Astrocyte (in vitro differentiated cells and primary cell): ENCODE results near the gene CNTNAP2. TPM values are rescaled to one million over a fixed set of nuclear protein-coding genes. Genes with fewer than 3 reads are reported as not detected.

Experiments
- DNase-seq: peaks from one replicate; pipeline ENCODE4 v3.0.0-alpha.2; 2010; ENCODE audit warnings: low read depth
- FAIRE-seq: peaks from 2 replicates; lab custom pipeline; 2011; peaks lifted over from hg19 to GRCh38; lab: Jason Lieb, UNC
- H2AFZ ChIP-seq: 2 replicates; pipeline ENCODE4 v1.6.0; 2012; ENCODE audit warnings: low read depth, low read length, inconsistent platforms
- H3K27ac ChIP-seq: 2 replicates; pipeline ENCODE4 v1.5.1; 2011; ENCODE audit warnings: low read depth, low read length, inconsistent platforms
- H3K27me3 ChIP-seq: 2 replicates; pipeline ENCODE4 v1.6.0; 2011; ENCODE audit warnings: low read length, inconsistent platforms; ENCODE audit not compliant: insufficient read depth
- H3K36me3 ChIP-seq: 2 replicates; pipeline ENCODE4 v1.5.1; 2011; ENCODE audit warnings: low read length, inconsistent platforms; ENCODE audit not compliant: insufficient read depth
- H3K4me1 ChIP-seq: 2 replicates; pipeline ENCODE4 v1.5.1; 2011; ENCODE audit warnings: low read length, inconsistent platforms; ENCODE audit not compliant: insufficient read depth
- H3K4me2 ChIP-seq: 2 replicates; pipeline ENCODE4 v1.6.0; 2012; ENCODE audit warnings: low read length, inconsistent platforms
- H3K4me3 ChIP-seq: 2 replicates; pipeline ENCODE4 v1.5.1; 2011; ENCODE audit warnings: low read depth, mild to moderate bottlenecking, low read length, inconsistent platforms; ENCODE audit not compliant: insufficient read depth
- H3K79me2 ChIP-seq: 2 replicates; pipeline ENCODE4 v1.6.0; 2012; ENCODE audit warnings: mild to moderate bottlenecking, low read length, inconsistent platforms; ENCODE audit not compliant: insufficient read depth
- H3K9ac ChIP-seq: 2 replicates; pipeline ENCODE4 v1.6.0; 2012; ENCODE audit warnings: mild to moderate bottlenecking, low read length, inconsistent platforms
- H3K9me3 ChIP-seq: 2 replicates; pipeline ENCODE4 v1.5.1; 2012; ENCODE audit warnings: low read depth, mild to moderate bottlenecking, low read length, inconsistent platforms; ENCODE audit not compliant: insufficient read depth
- H4K20me1 ChIP-seq: 2 replicates; pipeline ENCODE4 v1.6.0; 2012; ENCODE audit warnings: low read length, inconsistent platforms; ENCODE audit not compliant: insufficient read depth
- H3K27ac Mint-ChIP-seq: one replicate; pipeline ENCODE4 v1.8.0; 2021; ENCODE audit warnings: mild to moderate bottlenecking, mixed read lengths; ENCODE audit not compliant: unreplicated experiment
- H3K27me3 Mint-ChIP-seq: one replicate; pipeline ENCODE4 v1.8.0; 2021; ENCODE audit warnings: low read depth, mixed read lengths; ENCODE audit not compliant: unreplicated experiment
- H3K36me3 Mint-ChIP-seq: one replicate; pipeline ENCODE4 v1.8.0; 2021; ENCODE audit warnings: low read depth, mixed read lengths; ENCODE audit not compliant: unreplicated experiment
- H3K4me1 Mint-ChIP-seq: one replicate; pipeline ENCODE4 v1.8.0; 2021; ENCODE audit warnings: low read depth, mixed read lengths; ENCODE audit not compliant: unreplicated experiment
- H3K4me3 Mint-ChIP-seq: one replicate; pipeline ENCODE4 v1.8.0; 2021; ENCODE audit warnings: mild to moderate bottlenecking, moderate library complexity, mixed read lengths; ENCODE audit not compliant: unreplicated experiment
- H3K9me3 Mint-ChIP-seq: one replicate; pipeline ENCODE4 v1.8.0; 2021; ENCODE audit warnings: mild to moderate bottlenecking, mixed read lengths; ENCODE audit not compliant: unreplicated experiment
- EZH2 ChIP-seq: IDR thresholded peaks from 2 replicates; pipeline ENCODE4 v1.6.1; 2012; ENCODE audit warnings: mild to moderate bottlenecking, low read length, inconsistent platforms; ENCODE audit not compliant: insufficient read depth
- total RNA-seq: library from RNA; stranded (reverse); gene quantifications from 2 replicates; pipeline ENCODE4 v1.2.1, GENCODE V29; 2021
- TF ChIP-seq, protein P1 (sequence below): IDR thresholded peaks from 2 replicates; pipeline ENCODE4 v1.5.1; 2011; ENCODE audit warnings: low read depth, mild to moderate bottlenecking, inconsistent platforms, low read length, moderate library complexity; ENCODE audit not compliant: insufficient read depth

Gene CNTNAP2
- total RNA-seq, 1 donor from 2014 or later, result 20.0 TPM

DNA sequence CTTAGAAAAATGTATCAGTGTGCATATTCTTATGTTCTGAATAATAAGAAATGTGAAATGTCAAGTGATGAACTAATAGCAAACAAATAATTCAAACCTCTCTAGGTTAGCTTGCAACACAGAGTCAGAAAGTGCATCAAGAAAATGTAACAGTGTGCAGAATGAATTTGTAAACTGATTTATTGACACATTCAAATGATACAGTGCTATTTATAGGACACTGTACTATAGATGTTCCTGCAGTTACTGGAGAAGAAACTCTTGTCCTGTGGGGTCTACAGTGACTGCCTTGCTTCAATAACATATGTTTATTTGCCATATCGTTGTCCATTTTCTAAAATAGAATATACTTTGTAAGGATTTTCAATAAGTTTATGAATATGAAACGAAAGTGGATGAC lies 639.0 kb downstream of the CNTNAP2 start:
- Histone ChIP-seq H3K4me1 (no peaks in the 10 kb centered on the region), H3K36me3 (no peaks in the 10 kb centered on the region), H3K27me3 (no peaks in the 10 kb centered on the region), H3K9ac (no peak overlapping the region), H3K9me3 (no peaks in the 10 kb centered on the region), H3K79me2 (no peaks in the 10 kb centered on the region), H4K20me1 (no peaks in the 10 kb centered on the region), H3K4me2 (no peak overlapping the region), H2AFZ (no peak overlapping the region), H3K27ac (no peak overlapping the region), H3K4me3 (no peak overlapping the region)
- Mint-ChIP-seq H3K4me1 (no peaks in the 10 kb centered on the region), H3K27ac (no peak overlapping the region), H3K36me3 (no peaks in the 10 kb centered on the region), H3K4me3 (no peak overlapping the region), H3K27me3 (no peaks in the 10 kb centered on the region), H3K9me3 (peaks cover 8% of the 10 kb centered on the region)
- no peak for TF ChIP-seq EZH2
- TF ChIP-seq, protein P1, sequence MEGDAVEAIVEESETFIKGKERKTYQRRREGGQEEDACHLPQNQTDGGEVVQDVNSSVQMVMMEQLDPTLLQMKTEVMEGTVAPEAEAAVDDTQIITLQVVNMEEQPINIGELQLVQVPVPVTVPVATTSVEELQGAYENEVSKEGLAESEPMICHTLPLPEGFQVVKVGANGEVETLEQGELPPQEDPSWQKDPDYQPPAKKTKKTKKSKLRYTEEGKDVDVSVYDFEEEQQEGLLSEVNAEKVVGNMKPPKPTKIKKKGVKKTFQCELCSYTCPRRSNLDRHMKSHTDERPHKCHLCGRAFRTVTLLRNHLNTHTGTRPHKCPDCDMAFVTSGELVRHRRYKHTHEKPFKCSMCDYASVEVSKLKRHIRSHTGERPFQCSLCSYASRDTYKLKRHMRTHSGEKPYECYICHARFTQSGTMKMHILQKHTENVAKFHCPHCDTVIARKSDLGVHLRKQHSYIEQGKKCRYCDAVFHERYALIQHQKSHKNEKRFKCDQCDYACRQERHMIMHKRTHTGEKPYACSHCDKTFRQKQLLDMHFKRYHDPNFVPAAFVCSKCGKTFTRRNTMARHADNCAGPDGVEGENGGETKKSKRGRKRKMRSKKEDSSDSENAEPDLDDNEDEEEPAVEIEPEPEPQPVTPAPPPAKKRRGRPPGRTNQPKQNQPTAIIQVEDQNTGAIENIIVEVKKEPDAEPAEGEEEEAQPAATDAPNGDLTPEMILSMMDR, result no peak
- FAIRE-seq, result no peak
- no peak for DNase-seq

DNA sequence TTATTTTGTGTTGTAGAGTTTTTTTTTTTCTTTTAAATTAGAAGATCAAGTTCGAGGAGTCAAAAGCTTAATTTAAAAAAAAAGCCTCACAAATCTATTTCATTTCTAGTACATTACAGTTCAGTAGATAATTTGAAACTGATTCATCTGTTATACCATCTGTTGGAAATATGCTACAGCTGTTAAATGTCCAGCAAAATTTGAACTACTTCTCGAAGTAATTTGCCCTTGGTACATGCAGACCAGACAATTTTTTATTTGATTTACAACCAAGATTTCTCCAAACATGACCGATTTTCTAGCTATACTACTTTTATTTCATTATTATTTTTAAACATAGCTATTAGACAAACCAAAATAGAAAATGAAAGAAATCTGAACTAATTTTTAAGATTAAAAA lies 647.9 kb downstream of the CNTNAP2 start:
- no peak overlapping the region for H3K9ac ChIP-seq
- no peaks in the 10 kb centered on the region for H3K9me3 ChIP-seq
- no peaks in the 10 kb centered on the region for H3K27me3 ChIP-seq
- Mint-ChIP-seq H3K27ac (no peak overlapping the region), H3K4me3 (no peak overlapping the region), H3K27me3 (no peaks in the 10 kb centered on the region), H3K9me3 (no peaks in the 10 kb centered on the region), H3K36me3 (no peaks in the 10 kb centered on the region), H3K4me1 (no peaks in the 10 kb centered on the region)
- DNase-seq (no peak), FAIRE-seq (no peak)
- no peaks in the 10 kb centered on the region for H3K79me2 ChIP-seq
- H3K4me3 ChIP-seq, result no peak overlapping the region
- no peaks in the 10 kb centered on the region for H3K36me3 ChIP-seq
- H3K27ac ChIP-seq, result no peak overlapping the region
- TF ChIP-seq, protein P1, result no peak
- no peak for TF ChIP-seq EZH2
- H3K4me2 ChIP-seq, result no peak overlapping the region
- H4K20me1 ChIP-seq, result no peaks in the 10 kb centered on the region
- H2AFZ ChIP-seq, result no peak overlapping the region
- no peaks in the 10 kb centered on the region for H3K4me1 ChIP-seq

DNA sequence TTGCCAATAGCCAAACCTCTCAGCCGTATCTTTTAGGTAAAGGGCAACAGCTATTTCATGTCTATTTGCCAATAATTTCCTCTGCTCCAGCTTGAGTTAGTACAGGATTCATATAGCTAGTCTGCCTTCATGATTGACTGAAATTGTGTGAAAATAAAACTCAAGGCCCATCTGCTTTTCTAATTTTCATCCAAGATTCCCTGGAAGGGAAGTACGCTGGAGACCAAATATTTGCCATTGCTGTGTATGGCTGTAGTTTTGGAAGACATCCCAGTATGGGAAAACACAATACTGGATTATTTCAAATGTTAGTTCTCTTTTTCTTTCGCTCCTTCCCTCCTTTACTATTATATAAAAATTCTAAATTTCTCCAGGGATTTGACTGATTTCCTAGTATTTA lies 652.4 kb downstream of the CNTNAP2 start:
- H3K36me3 Mint-ChIP-seq, result no peaks in the 10 kb centered on the region
- H3K4me1 Mint-ChIP-seq, result no peaks in the 10 kb centered on the region
- no peak overlapping the region for H3K4me2 ChIP-seq
- no peak overlapping the region for H3K27ac ChIP-seq
- TF ChIP-seq, protein P1, result no peak
- TF ChIP-seq EZH2, result no peak
- no peaks in the 10 kb centered on the region for H3K9me3 Mint-ChIP-seq
- FAIRE-seq (no peak), DNase-seq (no peak)
- H3K27me3 ChIP-seq, result no peaks in the 10 kb centered on the region
- no peaks in the 10 kb centered on the region for H3K9me3 ChIP-seq
- H3K36me3 ChIP-seq, result no peaks in the 10 kb centered on the region
- no peaks in the 10 kb centered on the region for H3K79me2 ChIP-seq
- H2AFZ ChIP-seq, result no peak overlapping the region
- no peaks in the 10 kb centered on the region for H3K4me1 ChIP-seq
- H3K4me3 ChIP-seq, result no peak overlapping the region
- no peak overlapping the region for H3K4me3 Mint-ChIP-seq
- no peak overlapping the region for H3K9ac ChIP-seq
- no peak overlapping the region for H3K27ac Mint-ChIP-seq
- no peaks in the 10 kb centered on the region for H3K27me3 Mint-ChIP-seq
- no peaks in the 10 kb centered on the region for H4K20me1 ChIP-seq
